Lower leg skin (tissue), 3 donors: ENCODE data around the gene RANBP3.

Experiments
- CTCF ChIP-seq, 3 donors: fragments of 450-650 bp; IDR thresholded peaks; one replicate each; pipeline ENCODE4 v1.5.1; 2016; ENCODE audit warnings: antibody characterized with exemption in 3 of 3, mild to moderate bottlenecking in 3 of 3, moderate library complexity in 2 of 3
- POLR2A ChIP-seq, 2 donors: fragments of 450-650 bp; IDR thresholded peaks; one replicate each; pipeline ENCODE4 v1.6.1; 2016 to 2017; ENCODE audit warnings: antibody characterized with exemption in 2 of 2, mild to moderate bottlenecking in 1 of 2, moderate library complexity in 1 of 2

GRCh38 chr19:5996623-5997320, 18.8 kb upstream of the RANBP3 start:
- TF ChIP-seq CTCF (IDR thresholded peaks at IDR 0.05) (no peak), POLR2A (IDR thresholded peaks at IDR 0.05) (no peak)
